Gastrocnemius medialis (tissue), 4 donors: Measurements from ENCODE around the gene YWHAH.

Experiments
- CTCF ChIP-seq, 5 experiments: fragments of 450-650 bp in 3 of 5; fragments of 200-600 bp in 2 of 5; sonication (generic) in 2 of 5; IDR thresholded peaks in 4 of 5; conservative IDR thresholded peaks in 1 of 5; 1 replicate in 4 of 5; 2 replicates in 1 of 5; pipeline ENCODE4 v1.5.1; 2016 to 2019; ENCODE audit warnings: antibody characterized with exemption in 5 of 5, mild to moderate bottlenecking in 3 of 5, moderate library complexity in 3 of 5
- POLR2A ChIP-seq, 2 donors: fragments of 450-650 bp; IDR thresholded peaks; one replicate each; pipeline ENCODE4 v1.6.1; 2017; ENCODE audit warnings: antibody characterized with exemption in 2 of 2, mild to moderate bottlenecking in 2 of 2, moderate library complexity in 2 of 2

GRCh38 chr22:31932863-31933262 lies 11.5 kb upstream of the YWHAH start:
- TF ChIP-seq CTCF (IDR thresholded peaks at IDR 0.05 in 4 of 5, conservative IDR thresholded peaks at IDR 0.05 in 1 of 5) (no peak), POLR2A (IDR thresholded peaks at IDR 0.05) (no peak)
